HG03196 (cell line): Measurements from ENCODE around the gene CA6.
"Not testable (repeated sequence)": the region's sequence is repeated elsewhere in the genome, so short reads cannot be mapped to it uniquely, and the experiment has no call there.

ENCODE experiments used
- ATAC-seq: cut with Tn5 transposase; IDR thresholded peaks from one replicate; pipeline ENCODE4 v1.9.1; 2021; ENCODE audit not compliant: unreplicated experiment

Gene CA6

GRCh38 chr1:8968902-8969301 is 23.2 kb downstream of the CA6 start:
- ATAC-seq = not testable (repeated sequence)

GRCh38 chr1:8969937-8970336 is 24.3 kb downstream of the CA6 start:
- no peak for ATAC-seq

GRCh38 chr1:8970870-8971337 is 25.2 kb downstream of the CA6 start:
- no peak for ATAC-seq

GRCh38 chr1:8974551-8974950 is 28.9 kb downstream of the CA6 start:
- no peak for ATAC-seq

- no peak for ATAC-seq
Measured at GRCh38 chr1:8976338-8976737, 30.7 kb downstream of the CA6 start.

GRCh38 chr1:8976896-8977450 is 31.3 kb downstream of the CA6 start:
- ATAC-seq = no peak

- ATAC-seq = no peak
Measured at GRCh38 chr1:8980656-8981055, 35.0 kb downstream of the CA6 start.

- no peak for ATAC-seq
Measured at GRCh38 chr1:8981169-8981568, 35.5 kb downstream of the CA6 start.

GRCh38 chr1:8984203-8984602 is 38.5 kb downstream of the CA6 start:
- no peak for ATAC-seq

- ATAC-seq = no peak
Measured at GRCh38 chr1:8984990-8985389, 39.3 kb downstream of the CA6 start.

GRCh38 chr1:8985915-8986813 is 40.5 kb downstream of the CA6 start:
- no peak for ATAC-seq

- no peak for ATAC-seq
Measured at GRCh38 chr1:8986814-8987190, 41.1 kb downstream of the CA6 start.

- no peak for ATAC-seq
Measured at GRCh38 chr1:8987881-8988617, 42.4 kb downstream of the CA6 start.

GRCh38 chr1:8988618-8988967 is 42.9 kb downstream of the CA6 start:
- no peak for ATAC-seq

GRCh38 chr1:8989061-8989460 is 43.4 kb downstream of the CA6 start:
- no peak for ATAC-seq

GRCh38 chr1:8989821-8990220 is 44.2 kb downstream of the CA6 start:
- ATAC-seq = no peak

- ATAC-seq = no peak
Measured at GRCh38 chr1:8992936-8993687, 47.4 kb downstream of the CA6 start.

- not testable (repeated sequence) for ATAC-seq
Measured at GRCh38 chr1:8993962-8994675, 48.5 kb downstream of the CA6 start.

GRCh38 chr1:9001534-9002214 is 56.0 kb downstream of the CA6 start:
- not testable (repeated sequence) for ATAC-seq

- ATAC-seq = not testable (repeated sequence)
Measured at GRCh38 chr1:9002215-9002560, 56.5 kb downstream of the CA6 start.
